Ramos (cell line): Measurements from ENCODE around the gene ACRBP.

Source experiments
- in situ Hi-C: fragments of 300-500 bp; cut with MboI; formaldehyde crosslinking; loops from one replicate; pipeline ENCODE4 v1.14.3; 2022; ENCODE audit warnings: low sequenced_read_pairs; ENCODE audit not compliant: unreplicated experiment

The ACRBP gene

GRCh38 chr12:6620137-6620884 lies 26.9 kb downstream of the ACRBP start:
- in situ Hi-C loops: loop anchor here (10.0 kb wide), 1 partner anchor 214 kb away; no protein-coding TSS in a partner anchor

GRCh38 chr12:6618483-6619225 lies 28.6 kb downstream of the ACRBP start:
- in situ Hi-C loops: loop anchor here (5.0 kb wide), 1 partner anchor 44 kb away; the partner anchor contains the start of gene ING4

- in situ Hi-C loops: loop anchor here (5.0 kb wide), 1 partner anchor 46 kb away; the partner anchor contains the start of gene ING4
Observed at GRCh38 chr12:6615802-6616201, 31.4 kb downstream of the ACRBP start.

- in situ Hi-C loops: loop anchor here (5.0 kb wide), 1 partner anchor 48 kb away; the partner anchor contains the start of gene ING4
Observed at GRCh38 chr12:6614513-6615172, 32.6 kb downstream of the ACRBP start.

GRCh38 chr12:6613776-6614512 lies 33.3 kb downstream of the ACRBP start:
- in situ Hi-C loops: no loop called here

- in situ Hi-C loops: no loop called here
Observed at GRCh38 chr12:6613015-6613775, 34.0 kb downstream of the ACRBP start.

GRCh38 chr12:6612652-6613014 lies 34.6 kb downstream of the ACRBP start:
- in situ Hi-C loops: no loop called here

GRCh38 chr12:6612247-6612646 lies 35.0 kb downstream of the ACRBP start:
- in situ Hi-C loops: no loop called here

GRCh38 chr12:6608592-6609281 lies 38.5 kb downstream of the ACRBP start:
- in situ Hi-C loops: no loop called here

GRCh38 chr12:6607751-6608591 lies 39.3 kb downstream of the ACRBP start:
- in situ Hi-C loops: no loop called here

GRCh38 chr12:6606331-6607131 lies 40.7 kb downstream of the ACRBP start:
- in situ Hi-C loops: no loop called here

GRCh38 chr12:6605421-6606330 lies 41.6 kb downstream of the ACRBP start:
- in situ Hi-C loops: no loop called here

- in situ Hi-C loops: no loop called here
Observed at GRCh38 chr12:6604259-6605029, 42.8 kb downstream of the ACRBP start.

- in situ Hi-C loops: no loop called here
Observed at GRCh38 chr12:6603095-6603567, 44.1 kb downstream of the ACRBP start.

- in situ Hi-C loops: no loop called here
Observed at GRCh38 chr12:6602526-6602925, 44.7 kb downstream of the ACRBP start.
